GM18508 (cell line): ENCODE results near the gene CDC14B.
"Not testable (repeated sequence)": the region's sequence is repeated elsewhere in the genome, so short reads cannot be mapped to it uniquely, and the experiment has no call there.

Source experiments
- ATAC-seq: cut with Tn5 transposase; IDR thresholded peaks from one replicate; pipeline ENCODE4 v1.9.1; 2021; ENCODE audit warnings: moderate number of reproducible peaks; ENCODE audit not compliant: insufficient read depth, unreplicated experiment

CDC14B gene

GRCh38 chr9:96599298-96599697 is 20.3 kb downstream of the CDC14B start:
- ATAC-seq = no peak

GRCh38 chr9:96596601-96597111 is 23.0 kb downstream of the CDC14B start:
- ATAC-seq = no peak

DNA sequence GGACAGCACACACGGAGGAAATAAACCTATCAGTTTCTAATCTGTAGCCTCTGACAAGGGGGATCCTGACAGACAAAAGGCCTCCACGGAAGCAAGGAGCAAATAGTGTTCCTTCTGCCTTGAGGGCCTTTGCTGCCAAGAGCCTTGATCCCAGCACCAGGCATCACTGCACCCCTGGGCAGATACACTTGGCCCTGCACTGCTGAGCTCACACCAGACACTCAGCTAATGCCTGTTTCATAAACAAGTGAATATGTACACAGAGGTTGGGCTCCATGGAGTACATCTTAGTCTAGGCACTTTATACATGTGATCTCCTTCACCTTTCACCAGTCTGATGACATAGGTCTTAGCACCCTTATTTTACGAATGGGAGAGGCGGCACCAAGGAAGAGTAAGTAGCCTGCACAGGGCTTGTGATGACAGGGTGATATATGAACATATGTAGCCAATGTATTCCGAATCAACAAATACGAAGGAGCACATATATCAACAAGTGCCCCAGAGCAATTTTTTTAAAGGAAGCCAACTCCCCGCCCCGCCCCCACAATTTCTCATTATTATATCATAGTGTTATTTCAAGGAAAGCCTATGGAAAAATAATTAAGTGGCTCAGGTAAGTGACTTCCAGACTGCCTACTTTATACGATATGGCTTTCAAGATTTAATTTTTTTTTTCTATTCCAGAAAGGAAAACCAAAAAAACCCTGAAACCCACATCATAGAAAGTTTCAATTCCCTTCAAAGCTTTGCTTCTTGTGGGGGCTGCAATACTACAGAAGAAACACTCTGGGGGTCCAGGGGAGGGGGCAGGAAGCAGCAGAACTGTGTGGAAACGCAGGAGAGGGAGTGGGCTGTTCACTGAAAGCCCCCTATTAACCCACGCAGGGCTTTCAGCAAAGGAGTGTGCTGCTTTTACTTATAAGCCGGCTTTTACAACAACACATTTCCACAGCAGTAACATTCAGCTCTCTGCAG is 32.0 kb downstream of the CDC14B start:
- ATAC-seq = no peak

DNA sequence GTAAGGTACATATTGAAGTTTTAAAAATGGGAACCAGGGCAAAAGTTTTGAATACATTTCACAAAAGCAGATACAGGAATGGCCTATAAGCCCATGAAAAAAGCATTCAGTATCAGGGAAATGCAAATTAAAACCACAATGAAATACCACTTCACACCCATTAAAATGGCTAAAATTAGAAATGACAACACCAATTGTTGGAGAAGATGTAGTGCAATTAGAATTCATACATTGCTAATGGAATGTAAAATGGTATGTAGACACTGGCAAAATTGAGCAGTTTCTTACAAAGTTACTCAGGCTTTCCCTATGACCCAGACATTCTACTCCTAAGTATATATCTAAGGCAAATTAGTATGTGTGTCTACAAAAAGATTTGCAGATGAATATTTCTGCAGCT is 34.2 kb downstream of the CDC14B start:
- no peak for ATAC-seq

DNA sequence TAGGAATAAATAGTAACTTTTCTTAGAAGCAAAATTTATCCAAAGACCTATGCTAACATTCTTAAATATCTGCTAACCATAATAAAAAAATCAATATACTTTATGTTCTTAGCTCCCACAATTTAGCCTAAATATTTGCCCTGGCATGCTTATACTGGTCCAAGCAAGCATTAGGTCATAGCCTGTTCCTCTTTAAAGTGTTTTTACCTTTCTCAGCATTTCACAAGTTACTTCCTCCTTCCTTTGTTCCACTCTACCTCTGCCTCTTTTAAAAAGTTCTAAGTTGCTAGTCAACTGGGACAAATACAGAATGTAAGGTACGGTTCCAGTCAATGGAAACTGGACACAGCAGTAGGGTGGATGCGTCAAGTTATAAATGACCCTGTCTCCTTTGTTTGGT is 37.4 kb downstream of the CDC14B start:
- not testable (repeated sequence) for ATAC-seq

DNA sequence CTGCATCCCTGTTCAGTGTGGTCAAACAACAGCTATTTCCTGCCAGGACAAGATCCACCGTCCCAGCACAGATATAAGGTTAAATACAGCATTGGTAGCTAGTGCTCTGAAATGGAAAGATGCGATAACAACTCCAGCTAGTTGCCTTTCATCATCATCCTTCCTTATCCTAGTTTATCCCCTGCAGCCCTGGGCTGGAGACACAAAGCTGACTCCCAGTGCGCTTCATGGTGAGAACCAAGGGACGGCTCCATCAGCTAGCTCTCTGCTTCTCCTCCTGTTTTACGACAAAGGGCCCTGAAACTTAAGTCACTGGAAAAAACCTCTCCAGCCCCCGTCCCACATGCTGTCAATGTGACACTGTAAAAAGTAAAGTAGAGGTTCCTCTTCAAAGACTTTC is 37.9 kb downstream of the CDC14B start:
- no peak for ATAC-seq

DNA sequence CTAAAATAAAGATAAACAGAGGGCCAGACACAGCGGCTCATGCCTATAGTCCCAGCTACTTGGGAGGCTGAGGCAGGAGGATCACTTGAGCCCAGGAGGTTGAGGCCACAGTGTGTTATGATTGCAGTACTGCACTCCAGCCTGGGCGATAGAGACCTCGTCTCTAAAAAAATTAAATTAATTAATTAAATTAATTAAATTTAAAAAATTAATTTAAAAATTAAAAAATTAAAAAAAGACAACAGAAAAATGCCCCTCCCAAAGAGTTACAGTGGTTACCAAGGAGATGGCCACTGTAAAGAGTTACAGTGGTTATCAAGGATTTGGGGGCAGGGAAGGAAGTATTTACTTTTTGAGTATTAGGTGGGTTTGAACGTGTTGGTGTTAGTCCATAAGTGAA is 38.3 kb downstream of the CDC14B start:
- ATAC-seq = no peak

DNA sequence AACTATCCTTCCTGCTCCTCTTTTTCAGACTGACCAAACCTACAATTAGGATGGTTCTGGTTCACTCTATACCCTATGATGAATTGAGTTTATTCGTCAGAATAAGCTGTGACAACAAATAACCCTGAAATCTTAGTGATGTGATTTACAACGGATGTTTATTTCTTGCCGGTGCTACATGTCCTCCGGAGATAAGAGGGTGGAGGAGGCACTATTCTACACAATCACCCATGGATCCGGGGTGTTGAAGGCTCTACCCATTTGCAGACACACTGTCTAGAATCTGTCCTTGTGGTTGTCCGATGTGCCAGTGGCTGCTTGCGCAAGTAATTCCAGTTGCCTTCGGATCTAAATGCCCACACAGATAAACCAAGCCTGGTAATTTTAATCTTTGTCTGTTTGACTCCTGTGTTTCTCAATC is 44.7 kb downstream of the CDC14B start:
- no peak for ATAC-seq

GRCh38 chr9:96574455-96574854 is 45.2 kb downstream of the CDC14B start:
- no peak for ATAC-seq

GRCh38 chr9:96567203-96567700 is 52.4 kb downstream of the CDC14B start:
- ATAC-seq = peak; percentile 27

GRCh38 chr9:96566498-96567202 is 53.0 kb downstream of the CDC14B start:
- ATAC-seq = peak; percentile 50

GRCh38 chr9:96565671-96566497 is 53.8 kb downstream of the CDC14B start:
- ATAC-seq = no peak

GRCh38 chr9:96564217-96564616 is 55.4 kb downstream of the CDC14B start:
- ATAC-seq = no peak

DNA sequence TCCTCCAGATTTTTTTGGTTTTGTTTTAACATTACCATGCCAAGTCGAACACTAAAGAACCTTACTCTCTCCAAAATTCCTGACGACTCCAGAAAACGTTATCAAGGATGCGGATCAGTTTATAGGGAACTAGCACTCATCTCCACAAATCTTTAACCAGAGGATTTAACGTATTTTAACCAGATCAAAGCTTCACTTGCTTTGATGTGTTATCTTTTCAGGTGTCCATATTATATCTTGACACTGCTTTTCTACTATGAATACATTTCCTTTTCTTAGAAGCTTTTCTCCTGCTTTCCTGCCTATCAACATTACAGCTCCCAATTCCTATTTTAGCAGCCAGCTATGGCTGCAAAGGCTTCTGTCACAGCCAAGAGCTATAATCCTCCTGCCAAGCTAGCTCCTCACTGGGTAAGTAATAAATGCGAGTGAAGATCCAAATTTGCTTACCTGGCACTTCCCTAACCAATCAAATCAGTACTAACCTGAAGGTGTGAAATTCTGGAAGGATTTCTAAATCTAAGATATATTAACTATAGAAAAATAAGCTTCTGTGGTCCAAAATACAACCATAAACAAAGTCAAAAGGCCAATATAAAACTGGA is 60.2 kb downstream of the CDC14B start:
- ATAC-seq = no peak

DNA sequence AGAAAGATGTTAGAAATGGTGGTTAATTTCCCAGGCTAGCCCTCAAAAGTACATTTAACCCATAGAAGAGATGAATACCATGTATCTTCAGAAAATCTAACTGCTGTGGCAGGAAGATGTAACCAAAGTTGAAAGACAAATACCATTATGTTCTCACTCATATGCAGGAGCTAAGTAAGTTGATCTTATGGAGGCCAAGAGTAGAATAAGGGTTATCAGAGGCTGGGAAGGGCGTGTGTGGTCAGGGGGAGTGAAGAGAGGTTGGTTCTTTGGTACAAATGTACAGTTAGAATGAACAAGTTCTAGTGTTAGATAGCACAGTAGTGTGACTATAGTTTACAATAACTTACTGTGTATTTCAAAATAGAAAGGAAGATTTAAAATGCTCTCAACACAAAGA is 61.7 kb downstream of the CDC14B start:
- no peak for ATAC-seq

GRCh38 chr9:96556701-96557461 is 62.8 kb downstream of the CDC14B start:
- ATAC-seq = no peak

DNA sequence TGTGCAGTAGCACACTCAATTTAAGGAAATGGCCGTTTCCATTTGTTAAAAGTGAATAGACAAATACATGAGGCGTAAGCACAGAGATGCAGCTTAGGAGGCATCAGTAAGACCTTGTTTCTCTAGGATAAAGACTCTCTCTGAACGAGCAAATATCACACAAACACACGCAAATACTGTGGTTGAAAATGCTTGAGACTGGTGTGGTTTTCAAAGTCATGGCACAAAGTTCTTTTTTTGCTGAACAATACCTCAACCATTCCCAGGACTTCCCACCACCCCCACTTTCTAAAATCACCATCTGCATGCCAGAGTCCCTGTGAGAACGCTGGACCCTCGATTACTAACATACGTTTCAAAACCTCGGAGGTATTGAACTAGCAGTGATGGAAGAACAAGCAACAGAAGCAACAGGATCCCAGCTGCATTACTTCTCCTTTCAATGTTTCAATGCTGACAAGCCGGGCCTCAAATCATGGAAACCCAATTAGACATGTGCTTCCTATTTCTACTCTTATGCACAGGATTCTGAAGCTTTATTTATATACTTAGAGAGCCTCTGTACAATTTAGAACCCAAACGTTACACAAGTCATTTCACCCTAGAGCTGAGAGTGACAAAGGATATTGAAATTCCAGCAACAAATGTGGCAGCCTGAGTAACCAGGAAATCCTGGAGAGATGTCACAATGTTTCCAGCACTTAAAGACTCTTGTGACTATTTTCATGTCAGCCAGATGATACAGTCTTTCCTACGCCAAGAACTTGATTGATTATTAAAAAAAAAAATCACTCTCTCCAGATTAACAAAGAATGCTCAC is 63.9 kb downstream of the CDC14B start:
- ATAC-seq = no peak
